DND-41 (cell line): ENCODE measurements around the gene GOLGA6C.

Experiments
- CTCF ChIP-seq: IDR thresholded peaks from 2 replicates; pipeline ENCODE4 v1.5.1; 2012; ENCODE audit warnings: borderline replicate concordance, low read length, moderate library complexity, mild to moderate bottlenecking; ENCODE audit not compliant: poor library complexity, severe bottlenecking; ENCODE audit errors: extremely low read depth
- EZH2 ChIP-seq: IDR thresholded peaks from 3 replicates; pipeline ENCODE4 v1.6.1; 2012; ENCODE audit warnings: borderline replicate concordance, low read depth, mild to moderate bottlenecking, moderate library complexity, low read length, inconsistent platforms; ENCODE audit not compliant: severe bottlenecking

GRCh38 chr15:75302318-75302717 lies 44.2 kb downstream of the GOLGA6C start:
- no peak for TF ChIP-seq CTCF
- no peak for TF ChIP-seq EZH2
